H9 (cell line): ENCODE measurements around the gene TMEM51. TPM values are rescaled to one million over a fixed set of nuclear protein-coding genes. Genes with fewer than 3 reads are reported as not detected.
A peak's percentile ranks its signal among the peaks of the same experiment; 100 is the strongest.

Experiments used
- DNase-seq: peaks from one replicate; pipeline ENCODE4 v3.0.0-alpha.2; 2017
- H2AFZ ChIP-seq: one replicate; pipeline ENCODE4 v1.6.1; 2013; ENCODE audit warnings: mild to moderate bottlenecking, low read length, control low read depth, moderate library complexity
- H2AK5ac ChIP-seq: 2 replicates; pipeline ENCODE4 v1.6.1; 2013; ENCODE audit warnings: low read length, control low read depth, mixed read lengths; ENCODE audit not compliant: insufficient read length
- H2BK120ac ChIP-seq: one replicate; pipeline ENCODE4 v1.6.1; 2013; ENCODE audit warnings: low read depth, mild to moderate bottlenecking, low read length, control low read depth, inconsistent platforms; ENCODE audit not compliant: poor library complexity, severe bottlenecking
- H2BK12ac ChIP-seq: 2 replicates; pipeline ENCODE4 v1.6.1; 2013; ENCODE audit warnings: low read length, control low read depth, mixed read lengths, low read depth; ENCODE audit not compliant: insufficient read length
- H2BK15ac ChIP-seq: 2 replicates; pipeline ENCODE4 v1.6.1; 2013; ENCODE audit warnings: low read depth, low read length, control low read depth
- H2BK20ac ChIP-seq: one replicate; pipeline ENCODE4 v1.6.1; 2013; ENCODE audit warnings: low read depth, mild to moderate bottlenecking, low read length, control low read depth, inconsistent platforms; ENCODE audit not compliant: poor library complexity, severe bottlenecking
- H2BK5ac ChIP-seq: 2 replicates; pipeline ENCODE4 v1.6.1; 2013; ENCODE audit warnings: low read length, control low read depth, mixed read lengths; ENCODE audit not compliant: insufficient read length
- H3K14ac ChIP-seq: 2 replicates; pipeline ENCODE4 v1.6.1; 2013; ENCODE audit warnings: low read length, control low read depth; ENCODE audit not compliant: insufficient read depth
- H3K18ac ChIP-seq: 2 replicates; pipeline ENCODE4 v1.6.1; 2013; ENCODE audit warnings: low read depth, mild to moderate bottlenecking, mixed read lengths, low read length, control low read depth; ENCODE audit not compliant: insufficient read length
- H3K23ac ChIP-seq: 2 replicates; pipeline ENCODE4 v1.6.1; 2013; ENCODE audit warnings: low read length, control low read depth, mixed read lengths, low read depth; ENCODE audit not compliant: insufficient read length
- H3K23me2 ChIP-seq: 2 replicates; pipeline ENCODE4 v1.6.1; 2013; ENCODE audit warnings: low read depth, mild to moderate bottlenecking, mixed read lengths, low read length, control low read depth; ENCODE audit not compliant: insufficient read length, poor library complexity, severe bottlenecking
- H3K27ac ChIP-seq: 2 replicates; pipeline ENCODE4 v1.5.1; 2013; ENCODE audit warnings: low read length, control low read depth, mixed read lengths, low read depth; ENCODE audit not compliant: insufficient read length
- H3K27me3 ChIP-seq: 2 replicates; pipeline ENCODE4 v1.6.1; 2013; ENCODE audit warnings: low read length, control low read depth, inconsistent platforms; ENCODE audit not compliant: insufficient read depth
- H3K4ac ChIP-seq: 2 replicates; pipeline ENCODE4 v1.6.1; 2013; ENCODE audit warnings: low read depth, mild to moderate bottlenecking, control low read depth, inconsistent platforms, low read length, moderate library complexity
- H3K4me1 ChIP-seq: 2 replicates; pipeline ENCODE4 v1.6.1; 2013; ENCODE audit warnings: low read length, control low read depth, inconsistent platforms; ENCODE audit not compliant: insufficient read depth
- H3K4me2 ChIP-seq: 2 replicates; pipeline ENCODE4 v1.6.1; 2013; ENCODE audit warnings: low read length, control low read depth, mixed read lengths; ENCODE audit not compliant: insufficient read length, insufficient read depth
- H3K56ac ChIP-seq: 2 replicates; pipeline ENCODE4 v1.6.1; 2013; ENCODE audit warnings: low read depth, mild to moderate bottlenecking, mixed read lengths, low read length, control low read depth; ENCODE audit not compliant: insufficient read length
- H3K79me1 ChIP-seq: 2 replicates; pipeline ENCODE4 v1.6.1; 2013; ENCODE audit warnings: low read depth, mild to moderate bottlenecking, moderate library complexity, low read length, control low read depth, inconsistent platforms; ENCODE audit not compliant: insufficient read depth, poor library complexity, severe bottlenecking
- H3K79me2 ChIP-seq: 2 replicates; pipeline ENCODE4 v1.6.1; 2013; ENCODE audit warnings: low read length, control low read depth, inconsistent platforms; ENCODE audit not compliant: insufficient read depth
- H3K9ac ChIP-seq: 2 replicates; pipeline ENCODE4 v1.6.1; 2013; ENCODE audit warnings: low read length, control low read depth, mixed read lengths; ENCODE audit not compliant: insufficient read length; ENCODE audit errors: extremely low read depth
- H3K9me3 ChIP-seq: one replicate; pipeline ENCODE4 v1.6.1; 2013; ENCODE audit warnings: low read depth, low read length, inconsistent platforms; ENCODE audit not compliant: control insufficient read depth
- H3T11ph ChIP-seq: one replicate; pipeline ENCODE4 v1.6.1; 2013; ENCODE audit warnings: mild to moderate bottlenecking, low read length, control low read depth, inconsistent platforms
- H4K20me1 ChIP-seq: one replicate; pipeline ENCODE4 v1.6.1; 2013; ENCODE audit not compliant: control insufficient read depth, insufficient read length, insufficient read depth
- H4K5ac ChIP-seq: 2 replicates; pipeline ENCODE4 v1.6.1; 2013; ENCODE audit warnings: low read depth, mild to moderate bottlenecking, mixed read lengths, low read length, control low read depth; ENCODE audit not compliant: insufficient read length
- H4K8ac ChIP-seq: replicated peaks from 2 replicates; pipeline ENCODE4 v1.6.1; 2013; ENCODE audit warnings: low read length, control low read depth, mixed read lengths, low read depth; ENCODE audit not compliant: insufficient read length
- H4K91ac ChIP-seq: 2 replicates; pipeline ENCODE4 v1.6.1; 2013; ENCODE audit warnings: low read depth, mild to moderate bottlenecking, moderate library complexity, mixed read lengths, low read length, control low read depth; ENCODE audit not compliant: insufficient read length
- H3K27ac Mint-ChIP-seq, 3 experiments: 2 replicates in 2 of 3; 3 replicates in 1 of 3; pipeline ENCODE4 v1.8.0; 2020 to 2021; ENCODE audit warnings: mixed read lengths in 3 of 3, mild to moderate bottlenecking in 1 of 3, moderate library complexity in 1 of 3
- H3K27me3 Mint-ChIP-seq: 2 replicates; pipeline ENCODE4 v1.8.0; 2021; ENCODE audit warnings: low read depth, mild to moderate bottlenecking, moderate library complexity, mixed read lengths
- H3K36me3 Mint-ChIP-seq, 3 experiments: 2 replicates in 2 of 3; 3 replicates in 1 of 3; pipeline ENCODE4 v1.8.0; 2020 to 2021; ENCODE audit warnings: low read depth in 3 of 3, mixed read lengths in 3 of 3; ENCODE audit not compliant: insufficient read depth in 1 of 3
- H3K4me1 Mint-ChIP-seq, 2 experiments: 2 replicates each; pipeline ENCODE4 v1.8.0; 2020; ENCODE audit warnings: mixed read lengths in 2 of 2
- H3K4me3 Mint-ChIP-seq, 2 experiments: 2 replicates in 1 of 2; 3 replicates in 1 of 2; pipeline ENCODE4 v1.8.0; 2020 to 2021; ENCODE audit warnings: mild to moderate bottlenecking in 2 of 2, mixed read lengths in 2 of 2, moderate library complexity in 1 of 2
- H3K9me3 Mint-ChIP-seq, 2 experiments: 2 replicates in 1 of 2; 3 replicates in 1 of 2; pipeline ENCODE4 v1.8.0; 2020; ENCODE audit warnings: mild to moderate bottlenecking in 2 of 2, mixed read lengths in 2 of 2, moderate library complexity in 1 of 2
- WGBS: extraction: QIAGEN DNeasy Blood & Tissue Kit; methylation state at CpG from one replicate; pipeline ENCODE4 v1.1.7; 2013; ENCODE audit warnings: missing lambda C conversion rate, low lambda C conversion rate, mixed read lengths; ENCODE audit not compliant: insufficient read length; ENCODE audit errors: extremely low coverage; 5-methylcytosine and 5-hydroxymethylcytosine counted together
- total RNA-seq: library from RNA; stranded (reverse); gene quantifications from 2 replicates; pipeline ENCODE4 v1.2.1, GENCODE V29; 2021
- TF ChIP-seq, protein P1 (sequence below): fragments of 200-600 bp; sonication (generic); conservative IDR thresholded peaks from 3 replicates; pipeline ENCODE4 v1.8.0; 2021; ENCODE audit warnings: antibody characterized with exemption, mild to moderate bottlenecking

TMEM51 gene
- total RNA-seq, 1 experiment from 2014 or later: 4.6 TPM

DNA sequence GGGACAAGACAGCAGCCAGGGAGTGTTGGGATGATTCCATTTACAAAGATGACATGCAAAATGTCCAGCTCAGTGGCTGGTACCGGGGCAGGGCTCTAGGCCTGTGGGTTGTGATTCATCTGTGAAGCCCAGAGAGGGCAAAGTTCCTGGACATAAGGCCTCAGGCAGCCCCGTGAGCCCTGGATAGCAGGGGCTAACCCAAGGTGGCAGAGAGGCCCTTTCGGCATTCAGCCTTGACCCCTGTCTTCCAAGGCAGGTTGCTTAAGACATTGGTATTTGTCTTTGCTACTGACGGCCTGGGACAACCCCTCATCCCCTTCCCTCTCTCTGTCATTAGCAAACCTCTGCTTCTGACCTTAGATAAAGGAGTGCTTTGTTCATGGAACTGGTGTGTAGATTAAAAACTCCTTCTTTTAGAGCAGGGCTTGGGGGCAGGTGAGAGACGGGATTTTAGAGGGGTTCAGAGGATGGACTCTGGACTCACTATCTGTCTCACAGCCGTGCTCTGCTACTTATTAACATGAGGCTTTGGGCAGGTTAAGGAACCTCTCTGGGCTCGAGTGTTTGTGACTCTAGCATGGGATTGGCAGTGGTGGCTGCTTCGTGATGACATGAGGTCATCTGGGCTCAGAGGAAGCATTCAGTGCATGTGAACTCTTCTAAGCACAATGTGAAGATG is 36.3 kb downstream of the TMEM51 start:
- H2BK5ac ChIP-seq: no peak overlapping the region
- H2AK5ac ChIP-seq: no peak overlapping the region
- Mint-ChIP-seq H3K4me1 (peaks cover 40 to 49% of the 10 kb centered on the region in 2 experiments), H3K9me3 (no peaks in the 10 kb centered on the region), H3K27me3 (no peaks in the 10 kb centered on the region), H3K27ac (peak overlapping the region; percentile 55 to 75 (median 74); a peak in 3 of 7 replicates), H3K36me3 (no peaks in the 10 kb centered on the region; a peak in 1 of 7 replicates), H3K4me3 (no peak overlapping the region; a peak in 1 of 5 replicates)
- H3K4ac ChIP-seq: no peak overlapping the region
- no peaks in the 10 kb centered on the region for H3K9me3 ChIP-seq
- no peak overlapping the region for H3T11ph ChIP-seq
- H2BK20ac ChIP-seq: no peak overlapping the region
- no peak overlapping the region for H2BK120ac ChIP-seq
- no peak overlapping the region for H3K27ac ChIP-seq
- H3K18ac ChIP-seq: no peak overlapping the region
- WGBS: no CpG with 5 or more reads among the region's 8 CpGs
- DNase-seq: no peak
- no peaks in the 10 kb centered on the region for H3K79me2 ChIP-seq
- no peak overlapping the region for H3K23ac ChIP-seq
- H2BK15ac ChIP-seq: no peak overlapping the region
- no peaks in the 10 kb centered on the region for H4K20me1 ChIP-seq
- no peak overlapping the region for H2BK12ac ChIP-seq
- H2AFZ ChIP-seq: no peak overlapping the region
- no peak overlapping the region for H4K91ac ChIP-seq
- H3K23me2 ChIP-seq: no peaks in the 10 kb centered on the region
- no peaks in the 10 kb centered on the region for H3K27me3 ChIP-seq
- H3K56ac ChIP-seq: no peak overlapping the region
- H3K4me2 ChIP-seq: no peak overlapping the region
- H3K9ac ChIP-seq: no peak overlapping the region
- H4K8ac ChIP-seq: no peak overlapping the region
- H4K5ac ChIP-seq: no peak overlapping the region
- no peak overlapping the region for H3K14ac ChIP-seq
- peaks cover 13% of the 10 kb centered on the region; the same call in 1 of the 2 replicates for H3K4me1 ChIP-seq
- H3K79me1 ChIP-seq: no peaks in the 10 kb centered on the region
- TF ChIP-seq, protein P1, sequence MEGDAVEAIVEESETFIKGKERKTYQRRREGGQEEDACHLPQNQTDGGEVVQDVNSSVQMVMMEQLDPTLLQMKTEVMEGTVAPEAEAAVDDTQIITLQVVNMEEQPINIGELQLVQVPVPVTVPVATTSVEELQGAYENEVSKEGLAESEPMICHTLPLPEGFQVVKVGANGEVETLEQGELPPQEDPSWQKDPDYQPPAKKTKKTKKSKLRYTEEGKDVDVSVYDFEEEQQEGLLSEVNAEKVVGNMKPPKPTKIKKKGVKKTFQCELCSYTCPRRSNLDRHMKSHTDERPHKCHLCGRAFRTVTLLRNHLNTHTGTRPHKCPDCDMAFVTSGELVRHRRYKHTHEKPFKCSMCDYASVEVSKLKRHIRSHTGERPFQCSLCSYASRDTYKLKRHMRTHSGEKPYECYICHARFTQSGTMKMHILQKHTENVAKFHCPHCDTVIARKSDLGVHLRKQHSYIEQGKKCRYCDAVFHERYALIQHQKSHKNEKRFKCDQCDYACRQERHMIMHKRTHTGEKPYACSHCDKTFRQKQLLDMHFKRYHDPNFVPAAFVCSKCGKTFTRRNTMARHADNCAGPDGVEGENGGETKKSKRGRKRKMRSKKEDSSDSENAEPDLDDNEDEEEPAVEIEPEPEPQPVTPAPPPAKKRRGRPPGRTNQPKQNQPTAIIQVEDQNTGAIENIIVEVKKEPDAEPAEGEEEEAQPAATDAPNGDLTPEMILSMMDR: no peak
